Effector memory CD8-positive, alpha-beta T cell (primary cell): Measurements from ENCODE around the gene AGGF1.

ENCODE experiments used
- ATAC-seq: fragments of 150-1000 bp; cut with Tn5 transposase; replicated peaks from 2 replicates; pipeline ENCODE4 v1.10.0; 2021; ENCODE audit warnings: mild to moderate bottlenecking, moderate library complexity
- DNase-seq, 3 experiments: peaks; one replicate each; pipeline ENCODE4 v3.0.0; 2021
- H3K27ac Mint-ChIP-seq, 2 donors: one replicate each; pipeline ENCODE4 v1.8.0; 2022; ENCODE audit warnings: mild to moderate bottlenecking in 2 of 2, mixed read lengths in 2 of 2, moderate library complexity in 2 of 2
- H3K27me3 Mint-ChIP-seq, 2 donors: one replicate each; pipeline ENCODE4 v1.8.0; 2022; ENCODE audit warnings: mixed read lengths in 2 of 2
- H3K36me3 Mint-ChIP-seq: one replicate; pipeline ENCODE4 v1.8.0; 2022; ENCODE audit warnings: mild to moderate bottlenecking, moderate library complexity, mixed read lengths; ENCODE audit not compliant: insufficient read depth
- H3K4me1 Mint-ChIP-seq, 2 donors: one replicate each; pipeline ENCODE4 v1.8.0; 2022; ENCODE audit warnings: low read depth in 2 of 2, mixed read lengths in 2 of 2
- H3K4me3 Mint-ChIP-seq, 2 donors: one replicate each; pipeline ENCODE4 v1.8.0; 2022; ENCODE audit warnings: mild to moderate bottlenecking in 2 of 2, mixed read lengths in 2 of 2, moderate library complexity in 2 of 2
- H3K9me3 Mint-ChIP-seq, 2 donors: one replicate each; pipeline ENCODE4 v1.8.0; 2022; ENCODE audit warnings: mixed read lengths in 2 of 2

Gene AGGF1

DNA sequence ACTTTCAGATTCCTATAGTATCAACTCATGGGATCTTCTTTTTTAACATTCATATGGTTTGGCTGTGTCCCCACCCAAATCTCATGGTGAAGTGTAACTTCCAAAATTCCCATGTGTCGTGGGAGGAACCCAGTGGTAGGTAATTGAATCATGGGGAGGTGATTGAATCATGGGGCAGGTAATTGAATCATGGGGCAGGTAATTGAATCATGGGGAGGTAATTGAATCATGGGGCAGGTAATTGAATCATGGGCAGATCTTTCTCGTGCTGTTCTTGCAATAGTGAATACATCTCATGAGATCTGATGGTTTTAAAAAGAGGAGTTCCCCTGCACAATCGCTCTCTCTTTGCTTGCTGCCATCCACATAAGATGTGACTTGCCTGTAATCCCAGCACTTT is 21.8 kb upstream of the AGGF1 start:
- Mint-ChIP-seq H3K36me3 (no peaks in the 10 kb centered on the region), H3K4me1 (no peaks in the 10 kb centered on the region), H3K4me3 (no peak overlapping the region), H3K9me3 (no peaks in the 10 kb centered on the region), H3K27me3 (peaks cover 52 to 67% of the 10 kb centered on the region in 2 donors), H3K27ac (no peak overlapping the region)
- ATAC-seq, result no peak
- DNase-seq, result no peak

DNA sequence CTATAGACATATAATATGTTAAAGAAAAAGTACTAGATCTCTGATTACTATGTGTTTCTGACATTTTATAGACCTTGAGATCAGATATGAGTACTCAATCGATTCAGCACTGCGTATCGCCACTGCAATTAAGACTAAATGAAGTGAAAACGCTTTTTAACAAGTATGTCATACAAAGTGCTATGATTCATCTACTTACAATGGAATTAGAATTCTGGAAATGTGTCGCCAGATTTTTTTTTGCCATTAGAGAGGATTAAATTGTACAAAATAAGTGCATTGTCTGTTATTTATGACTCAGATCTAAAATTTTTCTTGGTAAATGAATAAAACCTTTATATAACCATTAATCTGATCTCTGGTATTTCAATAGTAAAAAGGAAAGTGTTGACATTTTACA is 20.0 kb upstream of the AGGF1 start:
- no peaks in the 10 kb centered on the region for H3K36me3 Mint-ChIP-seq
- no peaks in the 10 kb centered on the region for H3K4me1 Mint-ChIP-seq
- peaks cover 40 to 58% of the 10 kb centered on the region in 2 donors for H3K27me3 Mint-ChIP-seq
- no peaks in the 10 kb centered on the region for H3K9me3 Mint-ChIP-seq
- DNase-seq (no peak), ATAC-seq (no peak)
- no peak overlapping the region for H3K27ac Mint-ChIP-seq
- no peak overlapping the region for H3K4me3 Mint-ChIP-seq

DNA sequence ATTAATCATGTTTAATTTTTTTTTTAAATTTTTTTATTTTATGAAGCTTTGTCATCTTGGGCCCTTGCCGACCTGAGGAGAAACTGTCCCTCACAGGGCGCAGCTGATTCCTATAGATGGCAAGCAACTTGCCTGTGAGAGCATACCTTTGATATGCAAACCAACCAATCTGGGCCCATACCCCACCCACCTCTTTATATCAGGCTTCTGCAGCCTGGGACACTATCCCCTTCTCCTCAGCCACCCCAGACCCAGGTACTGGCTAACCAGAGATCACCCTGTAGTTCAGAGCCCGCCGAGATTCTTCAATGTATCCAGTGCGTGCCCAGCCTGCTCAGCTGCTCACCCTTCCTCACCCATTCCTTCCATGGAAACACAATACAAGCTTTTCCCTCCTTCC is 18.7 kb upstream of the AGGF1 start:
- Mint-ChIP-seq H3K4me1 (no peaks in the 10 kb centered on the region), H3K36me3 (no peaks in the 10 kb centered on the region), H3K4me3 (no peak overlapping the region), H3K27ac (no peak overlapping the region), H3K27me3 (peaks cover 43 to 60% of the 10 kb centered on the region in 2 donors), H3K9me3 (no peaks in the 10 kb centered on the region)
- ATAC-seq, result no peak
- no peak for DNase-seq

DNA sequence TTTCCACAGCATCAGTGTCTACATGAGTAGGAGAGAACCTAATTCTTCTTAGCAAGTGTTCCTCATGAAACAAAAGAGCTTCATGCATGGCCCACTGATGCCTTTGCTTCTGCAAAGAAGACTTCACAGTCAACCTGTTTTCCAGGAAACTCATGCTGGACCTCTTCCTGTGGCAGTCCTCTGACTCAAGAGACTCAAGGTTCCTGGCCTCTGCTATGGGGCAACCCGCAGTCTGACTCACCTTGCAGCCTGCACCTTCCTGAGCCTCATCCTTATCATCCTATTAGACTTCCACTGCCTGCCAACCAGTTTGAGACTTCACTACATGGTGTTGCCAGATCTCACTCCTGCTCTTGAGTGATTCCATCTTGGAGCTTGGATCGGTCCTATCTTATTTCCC is 17.6 kb upstream of the AGGF1 start:
- Mint-ChIP-seq H3K4me3 (no peak overlapping the region), H3K36me3 (no peaks in the 10 kb centered on the region), H3K4me1 (no peaks in the 10 kb centered on the region), H3K27me3 (peaks cover 36 to 56% of the 10 kb centered on the region in 2 donors), H3K9me3 (no peaks in the 10 kb centered on the region), H3K27ac (no peak overlapping the region)
- DNase-seq (no peak), ATAC-seq (no peak)

- DNase-seq (no peak), ATAC-seq (no peak)
- Mint-ChIP-seq H3K27me3 (peaks cover 45 to 60% of the 10 kb centered on the region in 2 donors), H3K36me3 (no peaks in the 10 kb centered on the region), H3K4me3 (no peak overlapping the region), H3K4me1 (no peaks in the 10 kb centered on the region), H3K9me3 (no peaks in the 10 kb centered on the region), H3K27ac (no peak overlapping the region)
Measured at GRCh38 chr5:77015938-77016569, 14.2 kb upstream of the AGGF1 start.

GRCh38 chr5:77016962-77017361 is 13.2 kb upstream of the AGGF1 start:
- Mint-ChIP-seq H3K4me3 (no peak overlapping the region), H3K27me3 (peaks cover 54 to 59% of the 10 kb centered on the region in 2 donors), H3K4me1 (no peaks in the 10 kb centered on the region), H3K27ac (no peak overlapping the region), H3K9me3 (no peaks in the 10 kb centered on the region), H3K36me3 (no peaks in the 10 kb centered on the region)
- no peak for ATAC-seq
- DNase-seq, result no peak

GRCh38 chr5:77017668-77018067 is 12.5 kb upstream of the AGGF1 start:
- Mint-ChIP-seq H3K4me3 (no peak overlapping the region), H3K27me3 (peaks cover 55 to 59% of the 10 kb centered on the region in 2 donors), H3K36me3 (no peaks in the 10 kb centered on the region), H3K4me1 (no peaks in the 10 kb centered on the region), H3K27ac (no peak overlapping the region), H3K9me3 (no peaks in the 10 kb centered on the region)
- no peak for DNase-seq
- no peak for ATAC-seq

DNA sequence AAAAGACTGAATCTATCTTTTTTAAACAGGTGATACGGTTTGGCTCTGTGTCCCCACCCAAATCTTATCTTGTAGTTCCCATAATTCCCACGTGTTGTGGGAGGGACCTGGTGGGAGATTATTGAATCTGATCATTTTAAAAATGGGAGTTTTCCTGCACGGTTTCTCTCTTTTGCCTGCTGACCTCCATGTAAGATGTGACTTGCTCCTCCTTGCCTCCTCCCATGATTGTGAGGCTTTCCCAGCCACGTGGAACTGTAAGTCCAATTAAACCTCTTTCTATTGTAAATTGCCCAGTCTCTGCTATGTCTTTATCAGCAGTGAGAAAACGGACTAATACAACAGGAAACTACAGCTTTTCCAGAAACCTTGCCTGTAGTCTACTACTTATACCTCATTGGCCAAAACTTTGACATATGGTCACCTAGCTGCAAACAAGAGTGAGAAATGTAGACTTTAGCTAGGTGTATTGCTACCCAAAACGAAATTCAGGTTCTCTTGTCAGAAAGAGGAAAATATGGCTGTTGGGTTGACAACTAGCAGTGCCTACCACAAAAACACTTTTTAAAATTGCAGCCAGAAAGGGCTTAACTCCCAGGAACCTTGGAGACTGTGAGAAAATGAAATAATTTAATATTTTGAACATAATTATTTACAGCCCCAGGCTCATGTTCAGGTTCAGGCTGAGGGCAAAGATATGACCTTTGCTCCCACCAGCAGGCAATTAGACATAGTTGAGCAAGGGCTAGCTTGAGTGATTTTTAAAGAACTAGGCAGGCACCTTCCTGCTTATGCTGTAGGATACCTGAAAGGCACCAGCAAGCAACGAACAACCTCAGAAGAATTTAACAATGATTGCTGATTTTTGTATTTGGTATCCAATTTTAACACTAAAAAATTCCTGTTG is 7.4 kb upstream of the AGGF1 start:
- Mint-ChIP-seq H3K27ac (no peak overlapping the region), H3K27me3 (peaks cover 38 to 42% of the 10 kb centered on the region in 2 donors), H3K4me3 (no peak overlapping the region), H3K36me3 (no peaks in the 10 kb centered on the region), H3K4me1 (no peaks in the 10 kb centered on the region), H3K9me3 (no peaks in the 10 kb centered on the region)
- DNase-seq (no peak), ATAC-seq (no peak)

DNA sequence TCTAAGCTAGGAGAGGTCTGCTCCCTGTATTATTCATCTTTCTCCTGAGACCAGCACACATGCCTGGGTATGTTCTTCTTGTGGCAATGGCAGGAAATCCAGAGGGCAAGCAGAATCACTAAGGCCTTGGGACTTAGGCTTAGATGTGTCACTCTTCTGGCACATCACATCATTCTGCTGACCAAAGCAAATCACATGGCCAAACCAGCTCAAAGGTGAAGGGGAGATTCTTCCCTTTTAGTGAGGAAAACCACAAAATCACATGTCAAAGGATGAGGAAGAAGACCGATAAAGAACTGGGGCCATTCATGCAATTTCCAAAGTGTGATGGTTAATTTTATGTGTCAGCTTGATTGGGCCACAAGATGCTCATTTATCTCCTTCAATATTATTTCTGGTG is 5.7 kb upstream of the AGGF1 start:
- Mint-ChIP-seq H3K4me1 (peaks cover 0 to 3% of the 10 kb centered on the region in 2 donors), H3K27ac (no peak overlapping the region), H3K27me3 (peaks cover 26 to 32% of the 10 kb centered on the region in 2 donors), H3K36me3 (no peaks in the 10 kb centered on the region), H3K9me3 (peaks cover 0 to 10% of the 10 kb centered on the region in 2 donors), H3K4me3 (no peak overlapping the region)
- DNase-seq (no peak), ATAC-seq (no peak)

- peak overlapping the region in 1 of 2 donors; percentile 94 for H3K27ac Mint-ChIP-seq
- no peak for ATAC-seq
Measured at GRCh38 chr5:77028631-77029375, 1.4 kb upstream of the AGGF1 start.

GRCh38 chr5:77029376-77029885 is 773 bp upstream of the AGGF1 start:
- H3K27ac Mint-ChIP-seq, result peak overlapping the region; percentile 86 to 94

More at GRCh38 chr5:77028631-77029375, 1.4 kb upstream of the AGGF1 start:
- no peak for DNase-seq
- peak overlapping the region; percentile 15 to 86 for H3K4me3 Mint-ChIP-seq
- peaks cover 20% of the 10 kb centered on the region for H3K36me3 Mint-ChIP-seq
- H3K4me1 Mint-ChIP-seq, result peaks cover 18 to 33% of the 10 kb centered on the region in 2 donors
- no peaks in the 10 kb centered on the region for H3K27me3 Mint-ChIP-seq
- H3K9me3 Mint-ChIP-seq, result peaks cover 0 to 10% of the 10 kb centered on the region in 2 donors

DNA sequence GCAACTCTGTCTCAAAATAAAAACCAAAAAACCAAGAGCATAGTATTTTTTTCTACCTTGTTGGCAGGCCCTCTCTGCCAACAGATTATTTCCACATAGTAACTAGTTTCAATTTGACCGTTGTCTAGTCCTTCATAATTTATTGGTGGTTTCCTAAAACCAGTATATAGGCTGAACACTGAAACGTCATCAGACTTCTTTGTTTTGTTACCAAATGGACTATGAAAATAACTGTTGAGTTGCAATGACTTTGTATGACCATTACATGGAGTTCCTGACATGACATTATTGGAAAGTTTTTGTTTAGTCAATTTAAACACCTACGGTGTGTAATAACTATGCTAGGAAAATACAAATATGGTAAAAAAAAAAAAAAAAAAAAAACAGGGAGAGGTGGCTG is 1.7 kb downstream of the AGGF1 start:
- peaks cover 34% of the 10 kb centered on the region for H3K36me3 Mint-ChIP-seq

More at GRCh38 chr5:77029376-77029885, 773 bp upstream of the AGGF1 start:
- Mint-ChIP-seq H3K4me3 (peak overlapping the region; percentile 85 to 86), H3K9me3 (peaks cover 0 to 10% of the 10 kb centered on the region in 2 donors), H3K36me3 (peaks cover 20% of the 10 kb centered on the region), H3K4me1 (peaks cover 20 to 36% of the 10 kb centered on the region in 2 donors), H3K27me3 (no peaks in the 10 kb centered on the region)
- ATAC-seq, result no peak
- no peak for DNase-seq

DNA sequence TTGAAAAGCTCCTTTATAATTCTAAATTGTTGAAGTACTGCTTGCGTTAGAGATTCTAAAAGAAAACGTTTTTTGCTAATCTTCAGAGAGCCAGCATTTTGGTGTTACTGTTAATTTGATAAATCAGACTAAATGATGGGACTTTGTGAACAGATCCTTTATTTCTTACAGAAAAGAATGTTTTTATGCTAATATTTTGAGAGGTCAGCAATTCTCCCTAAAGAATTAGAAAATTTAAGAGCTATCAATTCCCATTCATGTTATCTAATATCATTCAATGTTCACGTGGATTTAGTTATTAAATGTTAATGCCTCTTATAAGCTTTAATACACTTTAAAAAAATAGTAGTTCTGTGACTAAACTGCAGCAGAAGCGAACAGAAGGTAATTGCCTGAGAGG is 2.4 kb downstream of the AGGF1 start:
- Mint-ChIP-seq H3K9me3 (peaks cover 0 to 10% of the 10 kb centered on the region in 2 donors), H3K4me3 (peak overlapping the region in 1 of 2 donors; percentile 15), H3K27me3 (no peaks in the 10 kb centered on the region), H3K27ac (no peak overlapping the region), H3K36me3 (peaks cover 41% of the 10 kb centered on the region), H3K4me1 (peaks cover 24 to 42% of the 10 kb centered on the region in 2 donors)
- ATAC-seq (no peak), DNase-seq (no peak)

More for the DNA sequence above, 1.7 kb downstream of the AGGF1 start:
- Mint-ChIP-seq H3K27me3 (no peaks in the 10 kb centered on the region), H3K4me1 (peaks cover 20 to 42% of the 10 kb centered on the region in 2 donors), H3K4me3 (peak overlapping the region; percentile 85 to 86), H3K27ac (peak overlapping the region; percentile 68 to 94), H3K9me3 (peaks cover 0 to 10% of the 10 kb centered on the region in 2 donors)
- no peak for ATAC-seq
- DNase-seq, result no peak
